HFFc6 (cell line): ENCODE results near the gene FSTL4. TPM values are rescaled to one million over a fixed set of nuclear protein-coding genes. Genes with fewer than 3 reads are reported as not detected.

ENCODE experiments used
- DNase-seq: peaks from one replicate; pipeline ENCODE4 v3.0.0-alpha.2; 2018
- H3K27ac Mint-ChIP-seq: 2 replicates; pipeline ENCODE4 v1.8.0; 2020; ENCODE audit warnings: mild to moderate bottlenecking, mixed read lengths
- H3K27me3 Mint-ChIP-seq: 2 replicates; pipeline ENCODE4 v1.8.0; 2021; ENCODE audit warnings: mild to moderate bottlenecking, moderate library complexity, mixed read lengths; ENCODE audit not compliant: insufficient read depth
- H3K36me3 Mint-ChIP-seq: 2 replicates; pipeline ENCODE4 v1.8.0; 2021; ENCODE audit warnings: low read depth, mixed read lengths
- H3K4me1 Mint-ChIP-seq: 2 replicates; pipeline ENCODE4 v1.8.0; 2020; ENCODE audit warnings: low read depth, mixed read lengths
- H3K4me3 Mint-ChIP-seq: 2 replicates; pipeline ENCODE4 v1.8.0; 2020; ENCODE audit warnings: mild to moderate bottlenecking, moderate library complexity, mixed read lengths
- H3K9me3 Mint-ChIP-seq: 2 replicates; pipeline ENCODE4 v1.8.0; 2020; ENCODE audit warnings: mild to moderate bottlenecking, mixed read lengths
- total RNA-seq, 6 experiments: library from RNA; stranded (reverse); fragmentation: NEBNext Ultra II Directional; extraction: Animal tissue kit (Norgen Biotek cat#: 25700); gene quantifications; 2 replicates in 1 of 6; 3 replicates in 5 of 6; pipeline ENCODE4 v1.2.3, GENCODE V29; 2021
- TF ChIP-seq, protein P1 (sequence below): fragments of 200-600 bp; sonication (generic); IDR thresholded peaks from 2 replicates; pipeline ENCODE4 v1.5.0; 2021; ENCODE audit warnings: antibody characterized with exemption, mild to moderate bottlenecking

FSTL4 gene
- total RNA-seq, 6 experiments from 2014 or later: not detected

DNA sequence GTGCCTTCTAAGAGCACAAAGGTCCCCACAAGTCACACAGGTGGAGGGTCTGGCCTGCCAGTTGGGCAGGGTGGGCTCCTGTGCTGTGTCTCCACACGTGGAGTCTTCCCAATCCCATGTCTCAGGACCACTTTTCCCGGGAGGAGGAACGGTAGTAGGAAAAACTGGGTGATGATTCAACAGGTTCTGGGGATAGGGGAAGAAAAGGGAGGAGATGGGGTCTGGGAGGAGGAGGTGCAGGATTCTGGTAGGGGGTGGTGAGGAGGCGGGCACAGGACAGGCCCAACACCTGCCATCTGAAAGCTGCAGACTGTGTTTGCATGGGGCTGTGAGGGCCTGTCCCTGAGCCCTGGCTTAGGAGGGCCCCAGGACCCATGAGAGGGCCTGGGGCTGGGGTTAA is 345.4 kb downstream of the FSTL4 start:
- no peaks in the 10 kb centered on the region for H3K9me3 Mint-ChIP-seq
- no peak overlapping the region for H3K27ac Mint-ChIP-seq
- no peak overlapping the region for H3K4me3 Mint-ChIP-seq
- no peak for DNase-seq
- peaks cover 38% of the 10 kb centered on the region for H3K27me3 Mint-ChIP-seq
- no peaks in the 10 kb centered on the region for H3K4me1 Mint-ChIP-seq
- H3K36me3 Mint-ChIP-seq: no peaks in the 10 kb centered on the region
- TF ChIP-seq, protein P1, sequence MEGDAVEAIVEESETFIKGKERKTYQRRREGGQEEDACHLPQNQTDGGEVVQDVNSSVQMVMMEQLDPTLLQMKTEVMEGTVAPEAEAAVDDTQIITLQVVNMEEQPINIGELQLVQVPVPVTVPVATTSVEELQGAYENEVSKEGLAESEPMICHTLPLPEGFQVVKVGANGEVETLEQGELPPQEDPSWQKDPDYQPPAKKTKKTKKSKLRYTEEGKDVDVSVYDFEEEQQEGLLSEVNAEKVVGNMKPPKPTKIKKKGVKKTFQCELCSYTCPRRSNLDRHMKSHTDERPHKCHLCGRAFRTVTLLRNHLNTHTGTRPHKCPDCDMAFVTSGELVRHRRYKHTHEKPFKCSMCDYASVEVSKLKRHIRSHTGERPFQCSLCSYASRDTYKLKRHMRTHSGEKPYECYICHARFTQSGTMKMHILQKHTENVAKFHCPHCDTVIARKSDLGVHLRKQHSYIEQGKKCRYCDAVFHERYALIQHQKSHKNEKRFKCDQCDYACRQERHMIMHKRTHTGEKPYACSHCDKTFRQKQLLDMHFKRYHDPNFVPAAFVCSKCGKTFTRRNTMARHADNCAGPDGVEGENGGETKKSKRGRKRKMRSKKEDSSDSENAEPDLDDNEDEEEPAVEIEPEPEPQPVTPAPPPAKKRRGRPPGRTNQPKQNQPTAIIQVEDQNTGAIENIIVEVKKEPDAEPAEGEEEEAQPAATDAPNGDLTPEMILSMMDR: no peak

DNA sequence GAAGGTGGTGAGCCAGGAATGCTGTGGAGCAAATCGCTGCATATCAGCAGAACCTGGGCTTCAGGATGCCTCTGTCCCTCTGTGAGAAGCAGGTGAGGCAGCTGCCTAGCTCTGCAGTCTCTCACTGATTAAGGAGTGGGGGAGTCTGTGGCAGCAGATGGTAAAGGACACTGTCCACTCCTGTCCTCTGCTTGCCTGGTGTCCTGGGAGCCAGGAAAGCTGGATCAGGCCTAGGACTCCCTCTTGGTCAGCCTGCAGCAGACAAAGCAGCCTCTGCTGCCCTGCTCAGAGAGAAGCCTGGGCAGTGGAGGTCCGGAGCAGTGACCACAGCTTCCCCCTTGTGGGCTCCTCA is 345.8 kb downstream of the FSTL4 start:
- H3K9me3 Mint-ChIP-seq: no peaks in the 10 kb centered on the region
- no peaks in the 10 kb centered on the region for H3K36me3 Mint-ChIP-seq
- no peak for DNase-seq
- no peaks in the 10 kb centered on the region for H3K4me1 Mint-ChIP-seq
- H3K4me3 Mint-ChIP-seq: no peak overlapping the region
- TF ChIP-seq, protein P1: no peak
- no peak overlapping the region for H3K27ac Mint-ChIP-seq
- H3K27me3 Mint-ChIP-seq: peaks cover 34% of the 10 kb centered on the region

DNA sequence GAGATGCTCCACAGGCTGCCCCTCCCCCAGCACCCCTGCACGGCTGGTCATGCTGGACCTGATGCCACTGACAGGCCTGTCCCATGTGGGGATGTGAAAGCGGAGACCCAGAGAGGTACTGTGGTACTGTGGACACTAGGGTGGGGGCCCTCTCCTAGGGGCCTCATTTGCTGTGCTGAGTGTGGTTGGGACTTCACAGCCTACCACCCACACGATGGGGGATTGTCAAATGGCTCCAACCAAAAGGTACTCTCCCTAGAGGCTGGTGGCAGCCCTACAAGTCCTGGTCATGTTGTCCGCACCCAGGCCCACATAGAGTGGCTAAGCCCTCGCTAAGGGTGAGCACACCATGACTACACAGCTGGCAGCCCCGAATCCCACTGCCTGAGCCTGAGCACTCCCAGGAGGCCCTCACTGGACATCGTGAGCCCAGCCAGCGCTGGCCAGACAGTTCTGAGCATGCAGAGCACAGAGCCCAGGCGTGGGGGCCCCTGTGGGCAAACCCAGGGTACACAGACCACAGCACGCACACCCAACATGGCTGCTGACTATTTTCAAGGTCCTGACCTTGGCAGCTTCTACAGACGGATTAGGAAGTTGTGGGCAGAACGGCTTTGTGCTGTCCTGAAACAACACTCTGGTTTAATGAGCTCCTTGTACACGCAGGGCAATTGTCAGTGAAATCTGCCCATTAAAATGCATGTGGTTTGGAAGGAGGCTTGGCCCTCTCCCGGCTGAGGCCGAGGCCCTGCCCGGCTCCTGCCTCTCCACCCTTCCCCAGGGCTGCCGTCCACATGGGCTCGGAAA is 346.4 kb downstream of the FSTL4 start:
- Mint-ChIP-seq H3K4me3 (no peak overlapping the region), H3K27ac (no peak overlapping the region), H3K4me1 (no peaks in the 10 kb centered on the region), H3K9me3 (no peaks in the 10 kb centered on the region), H3K27me3 (peaks cover 30% of the 10 kb centered on the region), H3K36me3 (no peaks in the 10 kb centered on the region)
- TF ChIP-seq, protein P1: no peak
- no peak for DNase-seq

DNA sequence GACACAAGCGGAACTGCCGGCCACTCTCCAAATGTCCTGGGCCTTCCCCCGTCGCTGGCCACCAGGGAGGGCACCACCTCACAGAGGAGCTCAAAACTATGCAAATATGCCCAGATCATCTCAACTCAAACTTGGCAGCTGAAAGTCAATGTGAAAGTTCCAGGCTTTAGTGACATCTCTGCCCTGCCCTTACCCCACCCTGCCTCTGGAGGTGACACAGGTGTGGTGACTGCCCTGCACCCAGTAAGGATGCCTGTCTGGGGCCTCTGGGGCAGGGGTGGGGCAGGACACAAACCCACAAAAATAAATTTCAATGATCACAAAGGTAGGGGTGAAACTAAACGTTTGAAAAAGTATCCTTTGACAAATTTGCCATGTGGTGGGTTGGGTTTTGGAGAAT is 347.1 kb downstream of the FSTL4 start:
- Mint-ChIP-seq H3K4me1 (no peaks in the 10 kb centered on the region), H3K27me3 (peaks cover 32% of the 10 kb centered on the region), H3K4me3 (no peak overlapping the region), H3K9me3 (no peaks in the 10 kb centered on the region), H3K27ac (no peak overlapping the region), H3K36me3 (no peaks in the 10 kb centered on the region)
- no peak for DNase-seq
- TF ChIP-seq, protein P1: no peak

DNA sequence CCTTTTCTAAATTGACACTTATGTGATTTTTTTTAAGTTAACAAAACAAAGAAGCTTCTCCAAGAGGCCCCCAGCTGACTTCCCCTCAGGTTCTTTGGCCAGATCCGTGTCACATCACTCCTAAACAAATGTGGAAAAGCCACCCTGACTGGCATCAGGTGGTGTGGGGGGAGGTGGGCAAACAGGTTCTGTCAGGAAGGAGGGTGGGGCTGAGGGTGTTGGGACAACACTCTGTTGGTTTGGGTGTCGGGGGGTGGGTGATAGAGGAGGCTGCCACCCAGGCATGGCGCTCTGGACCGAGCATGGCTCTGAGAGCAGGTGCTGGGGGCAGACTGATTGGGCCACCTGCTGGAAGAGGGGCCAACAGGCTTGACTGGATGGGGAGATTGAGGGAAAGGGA is 349.7 kb downstream of the FSTL4 start:
- DNase-seq: no peak
- Mint-ChIP-seq H3K4me1 (no peaks in the 10 kb centered on the region), H3K4me3 (no peak overlapping the region), H3K36me3 (no peaks in the 10 kb centered on the region), H3K27me3 (peaks cover 36% of the 10 kb centered on the region), H3K27ac (no peak overlapping the region), H3K9me3 (no peaks in the 10 kb centered on the region)
- TF ChIP-seq, protein P1: no peak
